Choroid plexus epithelial cell (primary cell): ENCODE results near the gene SND1.

Source experiments
- DNase-seq: peaks from one replicate; pipeline ENCODE4 v3.0.0-alpha.2; 2010; ENCODE audit warnings: low read depth
- H3K4me3 ChIP-seq: 2 replicates; pipeline ENCODE4 v1.5.1; 2011; ENCODE audit warnings: low read depth, mild to moderate bottlenecking, control low read depth, low read length, moderate library complexity
- CTCF ChIP-seq: conservative IDR thresholded peaks from 2 replicates; pipeline ENCODE4 v1.5.1; 2011; ENCODE audit warnings: low read depth, mild to moderate bottlenecking, control low read depth, inconsistent platforms, low read length, moderate library complexity

The SND1 gene

GRCh38 chr7:128071376-128071775 is 419.4 kb downstream of the SND1 start:
- TF ChIP-seq CTCF: no peak
- DNase-seq: no peak
- no peak overlapping the region for H3K4me3 ChIP-seq

- no peak overlapping the region for H3K4me3 ChIP-seq
- no peak for DNase-seq
- TF ChIP-seq CTCF: no peak
These were observed 419.8 kb downstream of the SND1 start for GRCh38 chr7:128071801-128072200.

- no peak for DNase-seq
- H3K4me3 ChIP-seq: no peak overlapping the region
- TF ChIP-seq CTCF: no peak
These were observed 421.8 kb downstream of the SND1 start for GRCh38 chr7:128073671-128074310.

GRCh38 chr7:128074336-128074735 is 422.3 kb downstream of the SND1 start:
- no peak overlapping the region for H3K4me3 ChIP-seq
- no peak for TF ChIP-seq CTCF
- no peak for DNase-seq

GRCh38 chr7:128074736-128075135 is 422.7 kb downstream of the SND1 start:
- H3K4me3 ChIP-seq: no peak overlapping the region
- TF ChIP-seq CTCF: no peak
- DNase-seq: no peak

GRCh38 chr7:128075242-128076095 is 423.5 kb downstream of the SND1 start:
- no peak for TF ChIP-seq CTCF
- no peak overlapping the region for H3K4me3 ChIP-seq
- DNase-seq: no peak
